Measurements from ENCODE around the gene SLC38A2.

Gene SLC38A2

DNA sequence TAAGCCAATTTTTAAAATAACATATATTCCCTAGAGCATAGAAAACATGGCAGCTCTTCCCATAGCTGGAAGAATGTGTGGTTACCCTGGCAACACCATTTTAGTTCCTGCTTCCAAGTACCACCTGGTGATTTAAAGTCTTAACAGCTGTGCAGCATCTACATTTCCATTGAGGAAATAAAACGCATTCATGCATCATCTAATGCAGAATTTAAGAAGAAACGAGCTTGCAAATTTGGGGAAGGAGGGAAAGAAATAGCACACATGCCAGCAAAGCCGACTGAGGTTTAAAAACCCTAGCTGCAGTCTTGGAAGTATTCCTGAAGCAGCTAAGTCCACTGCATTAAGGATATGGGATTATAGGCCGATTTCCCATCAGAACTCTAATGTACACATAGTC is 22.8 kb upstream of the SLC38A2 start:
- DNase-seq (ENCODE audit: low read depth in 2 of 2, low spot score in 1 of 2), result no peak

DNA sequence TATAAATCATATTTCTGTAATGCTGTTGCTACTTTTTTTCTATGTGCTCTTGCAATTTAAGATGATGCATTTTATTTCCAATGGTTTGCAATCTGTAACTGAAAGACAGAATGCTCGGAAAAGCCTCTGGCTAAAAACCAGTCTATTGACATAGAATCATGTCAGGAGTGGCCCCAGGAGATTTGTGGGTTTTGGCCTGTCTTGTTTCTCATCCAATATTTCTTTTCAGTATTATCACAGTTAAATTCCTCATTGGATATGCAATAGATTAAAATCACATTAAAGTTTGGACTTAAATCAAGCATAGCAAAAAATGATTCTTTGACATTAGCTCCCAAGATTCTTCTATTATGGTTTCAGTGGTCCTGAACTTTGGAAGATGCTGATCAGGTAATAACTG is 19.1 kb upstream of the SLC38A2 start:
- DNase-seq (ENCODE audit: low read depth in 2 of 2, low spot score in 1 of 2), result no peak

DNA sequence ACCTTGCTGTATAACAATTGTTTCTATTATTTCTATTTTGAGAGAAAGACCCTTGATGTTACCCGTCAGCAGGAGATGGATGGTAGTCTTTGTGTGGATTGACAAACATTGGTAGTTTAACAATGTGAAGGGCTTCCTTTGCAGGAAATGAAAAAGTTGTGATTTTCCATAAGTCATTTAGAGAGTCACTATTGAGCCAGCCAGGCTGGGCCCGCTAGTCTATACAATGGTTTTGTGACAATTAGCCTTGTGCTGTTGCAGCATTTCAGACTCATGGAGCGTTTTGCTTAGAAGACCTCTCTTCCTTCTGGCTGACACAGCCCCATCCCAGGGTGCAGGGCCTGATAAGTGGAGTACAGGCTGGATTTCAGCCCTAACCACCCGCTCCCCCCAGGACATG is 18.3 kb upstream of the SLC38A2 start:
- DNase-seq (ENCODE audit: low read depth in 2 of 2, low spot score in 1 of 2), result no peak

DNA sequence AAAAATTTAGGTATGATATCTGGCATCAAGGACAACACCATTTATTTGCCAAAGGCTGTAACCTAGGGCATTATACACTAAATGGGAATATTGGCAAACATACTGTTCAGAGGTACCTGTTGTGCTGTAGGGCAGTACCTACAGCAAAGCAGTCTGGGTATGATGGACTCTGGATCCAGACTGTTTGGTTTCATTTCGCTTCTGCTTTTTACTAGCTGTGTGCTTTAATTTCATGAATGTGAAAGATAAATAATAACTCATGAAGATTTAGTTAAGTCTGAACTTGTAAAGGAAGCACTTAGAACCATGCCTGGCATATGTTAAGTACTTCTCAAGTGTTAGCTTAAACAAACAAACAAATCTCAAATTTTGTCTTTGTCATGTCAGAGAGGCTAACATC is 17.7 kb upstream of the SLC38A2 start:
- no peak for DNase-seq (ENCODE audit: low read depth in 2 of 2, low spot score in 1 of 2)

DNA sequence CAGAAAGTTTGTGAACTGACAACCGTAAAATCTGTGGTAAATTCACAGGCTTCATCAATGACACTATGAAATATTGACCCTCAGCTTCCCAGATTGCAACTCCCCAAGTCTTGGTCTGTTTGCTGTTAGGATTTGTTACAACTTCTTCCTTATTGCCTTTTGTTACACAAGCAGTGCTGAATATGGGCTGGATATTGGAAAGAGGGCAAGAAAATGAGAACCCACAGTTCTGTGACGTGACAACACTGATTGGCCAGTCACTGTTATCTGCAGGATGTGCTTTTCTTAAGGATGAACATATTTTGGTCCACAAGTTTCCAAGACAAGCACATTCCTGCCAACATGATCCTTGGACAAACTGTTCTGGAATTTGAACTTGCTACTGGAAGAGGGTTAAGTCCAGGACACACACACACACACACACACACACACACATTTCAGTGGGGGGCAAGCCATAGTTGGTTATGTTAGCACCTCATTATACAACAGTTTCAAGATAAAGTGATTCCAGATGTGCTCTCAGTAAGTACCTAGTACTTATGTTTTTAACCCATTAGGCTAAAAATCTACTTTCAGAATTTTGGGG is 16.6 kb upstream of the SLC38A2 start:
- no peak for DNase-seq (ENCODE audit: low read depth in 2 of 2, low spot score in 1 of 2)

DNA sequence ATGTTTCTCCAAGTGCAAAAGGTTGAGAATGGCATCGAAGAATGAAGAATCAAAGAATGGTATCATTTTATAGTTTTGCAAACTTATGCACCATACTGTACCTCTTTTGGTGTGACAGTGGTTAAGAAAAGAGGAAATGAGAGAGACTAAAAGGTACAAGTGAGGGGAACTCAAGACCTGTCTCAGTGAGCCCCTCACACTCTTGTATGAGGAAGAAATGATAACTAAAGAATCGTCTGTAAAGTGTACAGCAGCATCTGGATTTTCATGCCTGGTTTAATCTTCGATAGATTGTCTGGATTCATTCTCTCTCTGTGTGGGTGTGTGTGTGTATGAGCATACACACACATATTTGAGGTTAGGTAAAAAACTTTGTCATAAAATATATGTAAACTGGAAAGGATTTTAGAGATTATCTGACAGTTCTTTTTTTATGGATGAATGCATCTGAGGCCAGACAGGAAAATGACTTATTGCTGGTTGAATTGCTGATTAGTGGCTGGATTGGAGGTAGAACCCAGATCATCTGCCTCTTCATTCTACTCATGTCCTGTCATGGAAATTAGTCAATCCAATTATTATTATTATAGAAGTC is 16.0 kb upstream of the SLC38A2 start:
- DNase-seq (ENCODE audit: low read depth in 2 of 2, low spot score in 1 of 2), result no peak

DNA sequence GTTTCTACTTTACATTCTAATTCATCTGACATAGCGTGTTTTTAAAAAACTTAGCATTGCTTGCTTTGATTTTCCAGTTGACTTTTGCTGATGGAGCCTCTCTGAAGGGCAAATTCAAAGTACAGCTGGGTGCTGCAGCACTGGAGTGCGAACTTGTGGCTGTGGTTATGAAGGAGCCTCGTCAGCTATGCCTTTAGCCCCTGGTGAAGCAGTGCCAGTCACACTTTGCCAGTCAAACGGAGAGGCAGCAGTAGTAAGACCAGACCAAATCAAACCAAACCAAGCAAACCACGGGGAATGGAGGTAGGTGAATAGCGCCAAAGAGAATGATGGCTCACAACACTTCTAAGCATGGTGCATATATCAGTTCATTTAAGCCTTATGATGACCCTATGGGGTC is 15.1 kb upstream of the SLC38A2 start:
- DNase-seq (ENCODE audit: low read depth in 2 of 2, low spot score in 1 of 2), result no peak

DNA sequence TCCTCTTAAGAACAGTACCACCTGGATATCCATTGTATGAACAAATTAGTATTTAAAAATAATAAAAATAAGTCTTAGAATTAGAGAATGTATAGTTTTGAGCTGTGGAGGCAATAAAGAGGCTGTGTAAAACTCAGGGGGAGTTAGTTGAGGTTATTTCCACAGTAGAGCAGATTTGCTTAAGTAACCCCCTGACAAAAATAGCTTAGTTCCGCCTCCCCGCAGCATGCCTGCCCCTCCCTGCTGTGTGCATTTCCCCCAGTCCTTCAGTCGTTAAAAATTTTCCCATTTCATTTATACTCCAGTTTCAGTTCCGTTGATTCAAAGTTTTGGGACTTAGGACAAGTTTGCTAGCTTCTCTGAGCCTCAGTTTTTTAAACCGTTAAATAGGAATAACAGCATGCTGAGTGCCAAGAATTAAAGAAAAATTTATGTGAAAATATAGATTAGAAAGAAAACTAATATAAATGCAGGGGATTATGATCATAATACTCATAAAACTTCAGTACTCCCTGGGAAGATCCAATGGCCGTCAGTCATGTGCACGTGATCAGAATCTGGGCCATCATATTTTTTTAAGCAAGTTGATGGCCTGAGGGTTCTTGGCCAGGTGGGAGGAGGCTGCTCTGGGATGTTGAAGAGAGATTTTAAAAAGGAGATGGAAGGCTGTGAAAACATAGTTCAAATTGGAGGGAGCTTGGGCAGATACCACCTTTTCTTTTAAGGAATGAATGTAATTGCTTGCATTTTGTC is 14.5 kb upstream of the SLC38A2 start:
- no peak for DNase-seq (ENCODE audit: low read depth in 2 of 2, low spot score in 1 of 2)

DNA sequence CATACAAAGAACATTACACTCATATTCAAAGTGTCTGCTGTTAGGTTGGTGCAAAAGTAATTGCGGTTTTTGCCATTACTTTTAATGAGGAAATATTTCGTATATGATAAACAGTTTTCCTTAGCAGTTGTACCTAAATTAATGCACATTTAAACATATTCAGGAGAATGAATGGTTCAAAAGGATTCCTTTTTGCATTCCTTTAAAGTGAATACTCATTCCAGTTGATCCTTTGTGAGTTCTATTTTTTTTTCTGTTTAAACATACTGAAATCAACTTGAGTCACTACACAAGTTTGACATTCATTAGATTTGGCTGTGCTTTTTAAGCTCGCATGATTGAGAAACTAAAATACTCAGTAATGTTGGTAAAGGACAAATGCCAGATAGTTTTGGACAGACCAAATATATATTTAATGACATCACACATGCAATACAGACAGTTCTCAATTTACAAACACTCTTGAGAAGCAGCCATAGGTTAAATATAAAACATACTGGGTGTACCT is 13.8 kb upstream of the SLC38A2 start:
- no peak for DNase-seq (ENCODE audit: low read depth in 2 of 2, low spot score in 1 of 2)

DNA sequence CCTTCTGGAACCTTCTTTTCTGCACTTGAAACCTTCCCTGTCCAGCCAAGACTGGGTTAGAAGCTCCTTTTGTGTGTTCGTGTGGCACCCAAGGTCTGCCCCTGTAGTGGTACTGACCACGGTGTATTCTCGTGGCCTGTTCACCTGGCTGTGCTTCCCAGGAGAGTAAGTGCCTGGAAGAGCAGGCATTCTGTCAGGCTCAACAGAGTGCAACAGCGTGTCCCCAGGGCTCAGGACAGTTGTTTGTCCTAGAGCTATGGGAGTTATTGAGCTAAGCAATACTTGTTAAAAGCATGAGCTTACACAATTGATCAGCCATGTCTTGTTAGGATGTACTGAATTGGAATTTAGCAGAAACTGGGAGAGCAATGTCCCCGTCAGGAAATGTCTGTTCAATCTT is 12.9 kb upstream of the SLC38A2 start:
- DNase-seq (ENCODE audit: low read depth in 2 of 2, low spot score in 1 of 2), result no peak

DNA sequence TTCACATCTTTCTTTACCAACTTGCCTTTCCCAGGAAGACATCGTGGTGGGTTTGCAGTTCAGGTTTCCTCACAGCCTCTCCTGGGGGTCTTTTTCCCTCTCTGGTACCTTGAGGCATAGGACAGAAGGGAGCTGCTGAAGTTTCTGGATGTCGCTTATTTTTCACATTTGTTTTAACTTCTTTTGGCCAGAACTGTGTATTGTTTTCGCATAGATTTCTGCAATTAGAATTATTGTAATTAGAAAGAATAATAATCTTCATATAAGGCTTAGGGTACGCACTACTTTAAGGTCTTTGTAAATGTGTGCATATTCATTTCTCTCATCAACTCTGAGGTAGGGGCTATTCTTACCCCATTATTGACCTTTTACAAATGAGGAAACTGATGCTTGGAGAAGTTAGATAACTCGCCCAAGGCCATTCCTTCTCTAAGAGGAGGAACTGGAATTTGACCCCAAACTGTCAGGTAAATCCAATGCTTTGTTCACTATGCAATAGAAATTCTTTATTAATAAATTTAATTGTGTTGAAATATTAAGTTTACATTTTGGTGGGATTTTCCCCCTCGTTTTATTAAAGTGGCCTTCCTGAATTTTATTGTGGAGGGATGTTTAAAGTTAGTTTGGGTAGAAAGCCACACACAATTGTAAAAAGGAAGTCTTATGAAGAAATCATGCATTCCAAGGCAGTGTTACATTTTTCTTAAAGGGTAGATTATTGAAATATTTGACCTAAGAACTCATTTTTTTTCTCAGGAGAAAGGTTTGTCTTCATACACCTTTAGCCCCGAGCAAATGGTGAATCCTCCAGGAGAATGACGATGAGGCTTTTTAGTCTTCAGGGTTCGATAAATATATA is 12.1 kb upstream of the SLC38A2 start:
- DNase-seq (ENCODE audit: low read depth in 2 of 2, low spot score in 1 of 2), result no peak

DNA sequence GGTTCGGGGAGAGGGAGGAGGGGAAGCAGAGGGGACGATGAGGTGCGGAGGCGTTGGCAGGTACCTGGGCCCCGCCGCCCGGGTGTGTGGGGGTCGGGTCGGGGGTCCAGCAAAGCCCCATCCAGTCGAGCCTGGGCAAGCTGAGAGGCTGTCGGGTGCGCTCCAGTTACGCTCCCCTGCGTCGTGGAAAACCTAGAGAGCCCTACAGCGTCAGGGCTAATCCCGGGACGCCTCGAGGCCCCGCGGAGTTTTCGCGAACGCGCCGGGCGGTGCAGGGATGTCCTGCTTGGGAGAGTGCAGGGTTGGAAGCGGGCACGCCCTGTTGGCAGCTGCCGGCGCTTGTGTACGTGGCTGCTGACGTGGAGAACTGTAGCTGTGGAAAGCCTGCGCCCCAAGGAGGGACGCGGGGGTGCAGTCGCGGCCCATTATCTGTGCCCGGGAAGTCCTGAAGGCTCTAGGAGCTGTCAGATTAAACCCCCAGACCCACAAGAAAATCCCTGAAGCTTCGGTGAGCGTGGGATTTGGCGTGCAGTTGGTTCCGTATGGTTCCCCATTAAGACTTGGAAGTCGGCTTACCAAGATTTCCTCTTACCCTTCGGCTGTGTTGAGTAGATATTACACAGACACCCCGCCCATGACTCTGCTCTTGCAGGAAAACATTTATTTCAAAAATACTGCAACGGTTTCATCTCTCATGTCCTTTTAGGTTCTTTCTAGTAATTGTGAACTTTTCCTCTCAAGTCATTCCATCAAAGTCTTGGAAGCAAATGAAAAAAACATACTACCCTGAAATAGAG is 11.3 kb upstream of the SLC38A2 start:
- DNase-seq (ENCODE audit: low read depth in 2 of 2, low spot score in 1 of 2), result peak; percentile 37 to 46

DNA sequence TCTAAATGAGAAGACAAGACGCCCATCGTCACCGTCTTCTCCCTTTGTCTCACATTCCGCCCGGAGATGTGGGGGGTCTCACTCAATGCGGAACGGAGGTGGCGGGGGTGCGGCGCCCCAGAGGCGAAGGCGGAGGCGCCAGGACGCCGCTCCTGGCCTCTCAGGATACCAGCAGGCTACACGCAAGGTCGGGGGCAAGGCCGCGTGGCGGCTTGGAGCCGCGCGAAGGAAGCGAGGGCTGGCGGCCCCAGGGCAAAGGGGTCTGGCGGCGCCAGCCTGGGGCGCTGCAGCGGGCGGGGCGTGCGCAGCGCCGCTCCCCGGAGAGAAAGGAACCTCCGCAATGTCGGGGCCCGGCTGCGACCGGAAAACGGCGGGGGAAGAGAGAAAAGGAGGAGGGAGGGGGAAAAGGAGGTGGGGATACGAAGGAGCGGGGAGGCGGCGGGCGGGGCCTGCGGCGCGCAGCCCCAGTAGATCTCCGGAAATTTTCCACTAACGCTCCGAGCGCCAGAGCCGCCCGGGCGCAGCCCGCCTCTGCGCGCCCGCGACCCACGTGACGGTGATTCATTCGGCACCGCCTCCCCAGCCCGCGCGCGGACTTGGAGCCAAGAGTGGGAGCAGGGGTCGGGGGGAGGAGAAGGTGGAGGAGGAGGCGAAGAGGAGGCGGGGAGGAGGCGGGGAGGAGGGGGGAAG is 10.5 kb upstream of the SLC38A2 start:
- DNase-seq (ENCODE audit: low read depth in 2 of 2, low spot score in 1 of 2), result peak; percentile 85 to 93

DNA sequence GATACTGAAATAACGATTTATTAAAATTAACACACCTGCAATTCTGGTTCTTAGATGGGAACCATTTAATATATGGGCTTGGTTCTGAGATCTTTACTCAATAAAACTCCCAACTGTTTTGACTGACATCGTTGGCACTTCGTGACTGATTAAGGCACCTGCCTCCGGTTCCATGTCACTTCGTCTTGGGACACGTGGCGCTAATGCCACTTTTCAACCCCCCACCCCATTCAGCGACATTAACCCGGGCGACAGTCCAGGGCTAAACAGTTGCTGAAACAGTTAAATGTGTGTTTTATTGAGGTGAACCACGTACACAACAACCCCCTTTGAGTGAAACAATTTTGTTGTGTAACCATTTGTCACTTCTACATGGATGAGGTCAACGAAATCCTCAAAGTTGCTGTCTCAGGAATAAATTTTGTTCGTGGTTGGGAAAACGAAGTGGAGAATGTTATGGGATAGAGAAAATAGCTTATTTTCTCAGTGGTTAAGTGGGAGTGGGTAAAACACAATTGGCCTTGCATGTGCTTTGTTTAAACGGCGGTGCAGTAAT is 9.9 kb upstream of the SLC38A2 start:
- no peak for DNase-seq (ENCODE audit: low read depth in 2 of 2, low spot score in 1 of 2)

DNA sequence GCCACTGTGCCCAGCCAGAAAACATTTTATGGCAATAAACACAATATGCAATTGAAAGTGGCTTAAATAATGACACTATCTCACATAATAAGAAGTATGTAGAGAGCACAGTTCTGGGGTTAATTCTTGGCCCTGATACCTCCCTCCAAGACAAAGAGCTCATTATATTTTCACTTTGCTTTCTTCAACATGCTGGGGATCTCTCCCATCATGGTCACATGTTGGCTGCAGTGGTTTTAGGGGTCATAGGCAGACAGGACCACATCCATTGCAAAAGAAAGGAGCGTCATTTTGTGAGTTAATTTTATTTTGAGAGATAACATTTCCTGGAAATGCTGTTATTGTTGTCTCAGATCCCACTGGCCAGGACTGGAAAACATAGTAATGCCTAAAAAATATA is 8.3 kb upstream of the SLC38A2 start:
- DNase-seq (ENCODE audit: low read depth in 2 of 2, low spot score in 1 of 2), result no peak

DNA sequence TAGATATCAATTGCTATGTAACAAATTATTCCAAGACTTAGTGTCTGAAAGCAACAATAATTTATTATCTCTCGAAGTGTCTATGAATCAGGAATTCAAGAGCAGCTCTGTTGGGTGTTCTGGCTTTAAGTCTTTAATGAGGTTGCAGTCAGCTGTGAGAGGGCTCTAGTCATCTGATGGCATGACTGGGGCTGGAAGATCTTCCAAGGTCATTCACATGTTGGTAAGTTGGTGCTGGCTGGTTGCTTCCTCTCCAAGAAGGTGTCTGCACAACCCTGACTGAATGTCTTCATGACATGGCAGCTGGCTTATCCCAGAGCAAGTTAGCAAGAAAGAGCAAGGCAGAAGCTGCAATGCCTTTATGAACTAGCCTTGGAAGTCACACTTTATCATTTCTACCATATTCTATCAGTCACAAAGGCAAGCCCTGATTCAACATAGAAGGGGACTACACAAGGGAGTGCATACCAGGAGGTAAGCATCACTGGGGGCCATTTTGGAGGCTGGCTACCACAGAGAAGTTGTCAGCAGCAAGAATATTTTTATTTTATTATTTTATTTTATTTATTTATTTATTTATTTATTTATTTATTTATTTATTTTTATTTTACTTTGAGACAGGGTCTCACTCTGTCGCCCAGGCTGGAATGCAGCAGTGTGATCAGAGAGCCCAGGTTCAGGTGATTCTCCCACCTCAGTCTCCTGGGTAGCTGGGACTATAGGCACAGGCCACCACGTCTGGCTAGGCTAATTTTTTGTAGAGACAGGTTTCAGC is 7.6 kb upstream of the SLC38A2 start:
- no peak for DNase-seq (ENCODE audit: low read depth in 2 of 2, low spot score in 1 of 2)

DNA sequence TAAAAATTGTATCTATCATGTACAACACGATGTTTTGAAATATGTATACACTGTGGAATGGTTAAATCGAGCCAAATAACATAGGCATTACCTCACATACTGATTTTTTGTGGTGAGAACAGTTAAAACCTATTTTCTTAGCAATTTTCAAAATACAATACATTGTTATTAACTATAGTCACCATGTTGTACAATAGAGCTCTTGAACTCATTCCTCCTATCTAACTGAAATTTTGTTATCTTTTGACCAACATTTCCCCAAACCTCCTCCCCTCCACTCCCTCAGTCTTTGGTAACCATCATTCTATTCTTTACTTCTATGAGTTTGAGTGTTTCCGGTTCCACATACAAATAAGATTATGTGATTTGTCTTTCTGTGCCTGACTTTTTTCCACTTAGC is 6.8 kb upstream of the SLC38A2 start:
- DNase-seq (ENCODE audit: low read depth in 2 of 2, low spot score in 1 of 2), result no peak

DNA sequence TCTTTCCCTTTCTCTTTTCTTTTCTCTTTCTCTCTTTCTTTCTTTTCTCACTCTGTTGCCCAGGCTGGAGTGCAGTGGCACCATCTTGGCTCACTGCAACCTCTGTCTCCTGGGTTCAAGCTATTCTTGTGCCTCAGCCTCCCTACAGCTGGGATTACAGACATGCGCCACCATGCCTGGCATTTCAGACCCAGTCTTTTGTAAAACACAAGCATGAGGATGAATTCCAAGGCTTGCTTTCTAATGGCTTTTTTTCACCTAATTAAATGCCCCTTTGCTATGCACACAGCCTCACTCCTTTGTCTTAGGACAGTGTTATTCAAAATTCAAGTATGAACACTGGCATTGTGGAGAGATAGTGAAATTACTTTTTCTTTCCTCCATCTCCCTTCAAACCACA is 6.0 kb upstream of the SLC38A2 start:
- no peak for DNase-seq (ENCODE audit: low read depth in 2 of 2, low spot score in 1 of 2)

DNA sequence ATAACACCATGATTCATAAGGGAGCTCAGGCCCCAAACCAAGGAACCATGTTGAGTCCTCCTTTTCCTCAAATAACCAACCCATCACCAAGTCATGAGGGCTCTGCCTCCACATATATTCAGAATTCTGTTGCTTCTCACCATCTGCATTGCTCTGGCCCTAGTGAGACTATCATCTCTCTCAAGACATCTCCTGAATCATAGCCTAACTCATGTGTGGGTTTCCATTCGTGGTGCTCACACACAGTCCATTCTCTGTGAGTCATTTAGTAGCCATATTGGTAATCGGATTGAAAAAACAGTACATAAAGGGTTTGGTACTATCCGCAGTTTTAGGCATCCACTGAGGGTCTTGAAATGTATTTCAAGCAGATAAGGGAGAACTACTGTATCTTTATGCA is 5.1 kb upstream of the SLC38A2 start:
- DNase-seq (ENCODE audit: low read depth in 2 of 2, low spot score in 1 of 2), result no peak

All from stimulated activated CD8-positive, alpha-beta memory T cell treated with anti-CD3 and anti-CD28 coated beads, Interleukin-4, amount 100 ng/mL, for 4 hours (primary cell).